GM18861 (cell line): Measurements from ENCODE around the gene DNAJC15.

Source experiments
- ATAC-seq: cut with Tn5 transposase; IDR thresholded peaks from one replicate; pipeline ENCODE4 v1.9.1; 2021; ENCODE audit not compliant: unreplicated experiment

DNAJC15 gene

GRCh38 chr13:43080199-43080598, 56.8 kb downstream of the DNAJC15 start:
- ATAC-seq = no peak

DNA sequence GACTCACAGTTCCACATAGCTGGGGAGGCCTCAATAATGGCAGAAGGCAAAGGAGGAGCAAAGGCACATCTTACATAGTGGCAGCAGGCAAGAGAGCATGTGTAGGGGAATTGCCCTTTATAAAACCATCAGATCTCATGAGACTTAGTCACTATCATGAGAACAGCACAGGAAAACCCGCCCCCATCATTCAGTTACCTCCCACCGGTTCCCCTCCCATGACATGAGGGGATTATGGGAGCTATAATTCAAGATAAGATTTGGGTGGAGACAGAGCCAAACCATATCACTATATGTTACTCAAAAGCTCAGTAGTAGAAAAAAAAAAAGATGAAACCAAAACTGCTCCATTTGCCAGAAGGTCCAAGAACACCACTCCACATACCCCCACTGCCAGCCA, 58.5 kb downstream of the DNAJC15 start:
- no peak for ATAC-seq

DNA sequence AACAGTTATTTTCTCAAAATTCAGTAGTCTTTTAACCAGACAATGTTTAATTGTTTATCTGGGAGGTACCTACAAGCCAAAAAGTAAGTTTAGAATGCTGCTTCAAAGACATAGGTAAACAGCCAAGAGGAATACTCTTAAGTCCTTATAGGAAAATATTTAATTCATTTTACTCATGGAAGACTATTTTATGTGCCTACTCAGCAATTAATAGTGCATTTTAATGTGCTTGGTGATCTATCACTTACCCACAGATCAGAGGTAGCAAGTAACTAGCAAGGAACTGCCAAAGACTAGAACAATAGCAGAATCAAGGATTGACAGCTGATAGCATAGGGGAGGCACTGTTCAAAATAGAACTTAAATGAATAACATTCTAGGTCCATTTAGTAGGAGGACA, 60.4 kb downstream of the DNAJC15 start:
- no peak for ATAC-seq

GRCh38 chr13:43085545-43085944, 62.2 kb downstream of the DNAJC15 start:
- ATAC-seq = no peak

DNA sequence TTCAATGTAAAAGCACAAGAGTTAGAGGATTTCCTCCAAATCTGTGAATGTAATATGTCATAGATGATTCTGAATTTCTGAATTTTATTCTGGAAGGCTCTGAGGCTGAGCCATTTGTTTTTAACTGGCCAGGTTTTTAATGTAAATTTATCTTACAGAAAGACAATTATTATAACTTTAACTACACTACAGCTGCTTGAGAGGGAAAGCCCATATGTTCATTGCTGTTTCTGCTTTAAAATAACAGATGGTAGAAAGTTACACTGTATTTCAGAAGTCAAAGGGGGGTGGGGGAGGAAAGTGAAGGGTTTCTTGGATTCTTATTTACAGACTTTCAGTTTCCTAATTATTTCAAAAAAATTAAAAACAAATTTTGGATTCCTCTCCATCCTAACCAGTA, 62.8 kb downstream of the DNAJC15 start:
- ATAC-seq = no peak

DNA sequence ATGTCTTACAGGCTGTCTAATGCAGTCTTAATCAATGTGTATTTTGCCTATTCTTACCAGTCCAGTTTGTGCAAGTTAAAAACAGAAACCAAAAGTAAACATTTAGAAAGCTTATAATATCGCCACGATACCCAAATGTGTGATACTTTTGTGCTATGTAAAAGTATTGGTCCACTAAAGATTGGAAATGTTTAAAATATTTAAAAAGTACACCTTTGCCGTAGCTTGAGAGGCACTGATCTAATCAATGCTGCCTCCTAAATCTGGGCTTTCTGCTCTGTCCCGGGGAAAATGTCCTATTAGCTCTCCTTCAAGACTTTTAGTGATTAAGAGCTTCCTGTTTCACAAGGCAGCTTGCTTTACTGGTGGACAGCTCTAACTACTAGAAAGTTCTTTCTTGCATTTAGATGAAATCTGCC, 64.7 kb downstream of the DNAJC15 start:
- ATAC-seq = peak; percentile 44

DNA sequence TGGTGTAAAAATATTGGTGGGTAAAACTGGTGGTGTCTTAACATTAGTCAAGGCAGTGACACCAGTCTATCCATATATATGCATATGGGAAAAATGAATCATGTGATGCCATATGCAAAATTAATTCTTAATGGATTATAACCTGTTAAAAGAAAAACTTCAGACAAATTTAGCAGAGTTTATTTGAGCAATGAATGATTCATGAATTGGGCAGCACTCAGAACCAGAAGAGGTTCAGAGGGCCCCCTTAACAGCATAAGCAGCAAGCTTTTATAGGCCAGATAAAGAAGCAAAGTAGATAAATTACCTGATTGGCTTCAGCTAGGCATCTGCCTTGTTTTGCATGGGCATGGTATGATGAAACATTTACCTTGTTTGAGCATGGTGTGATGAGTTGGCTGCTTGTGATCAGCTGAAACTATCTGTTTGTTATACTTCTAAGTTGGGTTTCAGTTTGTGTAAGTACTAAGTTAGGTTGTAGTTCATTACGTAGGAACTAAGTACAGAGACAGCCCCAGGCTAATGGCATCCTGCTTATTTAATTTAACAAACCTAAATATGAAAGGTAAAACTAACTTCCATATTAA, 66.6 kb downstream of the DNAJC15 start:
- ATAC-seq = no peak

DNA sequence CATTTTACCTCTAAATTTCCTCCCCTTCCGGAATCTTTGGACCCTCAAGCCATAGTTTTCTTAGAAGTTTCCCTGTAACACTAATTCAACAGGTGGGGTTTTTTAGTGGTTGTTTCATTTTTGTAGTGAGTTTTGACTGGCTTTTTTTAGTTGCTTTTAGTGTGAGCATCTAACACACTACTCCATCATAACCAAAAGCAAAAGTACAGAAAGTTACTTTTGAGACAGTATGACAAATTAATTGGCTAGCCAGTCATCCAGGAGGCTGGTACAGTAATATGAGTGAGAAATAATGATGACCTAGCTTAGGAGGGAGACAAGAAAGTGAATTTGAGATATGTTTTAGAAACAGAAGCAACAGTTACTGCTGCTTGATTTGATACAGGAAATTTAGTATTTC, 71.5 kb downstream of the DNAJC15 start:
- ATAC-seq = peak; percentile 74

- ATAC-seq = no peak
Measured at GRCh38 chr13:43095771-43096719, 72.7 kb downstream of the DNAJC15 start.

DNA sequence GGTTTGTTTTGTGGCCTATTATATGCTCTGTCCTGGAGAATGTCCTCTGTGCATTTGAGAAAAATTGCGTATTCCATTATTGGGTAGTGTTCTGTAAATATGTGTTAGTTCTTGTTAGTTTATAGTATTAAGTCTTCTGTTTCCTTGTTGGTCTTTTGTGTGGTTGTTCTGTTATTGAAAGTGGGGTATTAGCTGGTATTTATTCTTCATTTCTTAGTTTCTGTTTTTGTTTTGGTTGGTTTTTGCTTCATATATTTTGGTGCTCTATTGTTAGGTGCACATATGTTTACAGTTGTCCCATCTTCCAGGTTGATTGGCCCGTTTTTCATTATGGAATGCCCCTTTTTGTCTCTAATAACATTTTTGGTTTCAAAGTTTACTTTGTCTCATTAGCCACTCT, 77.3 kb downstream of the DNAJC15 start:
- ATAC-seq = no peak

GRCh38 chr13:43102304-43102703, 78.9 kb downstream of the DNAJC15 start:
- no peak for ATAC-seq

DNA sequence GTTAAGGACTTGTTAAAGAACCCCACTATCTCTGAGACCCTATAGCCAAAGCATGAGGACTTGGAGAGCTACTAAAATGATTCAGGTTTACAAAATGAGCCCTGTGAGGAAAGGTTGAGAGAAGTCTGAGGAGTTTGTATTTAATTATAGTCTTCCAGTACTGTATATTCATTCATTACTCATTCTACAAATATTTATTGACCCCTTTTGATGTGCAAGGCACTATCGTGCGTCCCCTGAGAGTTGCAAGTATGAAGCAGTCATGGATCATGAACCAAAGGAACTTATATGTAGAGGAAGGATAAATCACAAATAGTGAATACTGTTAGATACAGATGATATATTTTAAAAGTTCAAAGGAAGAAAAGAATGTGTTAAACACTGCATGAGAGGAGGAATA, 84.4 kb downstream of the DNAJC15 start:
- ATAC-seq = no peak

DNA sequence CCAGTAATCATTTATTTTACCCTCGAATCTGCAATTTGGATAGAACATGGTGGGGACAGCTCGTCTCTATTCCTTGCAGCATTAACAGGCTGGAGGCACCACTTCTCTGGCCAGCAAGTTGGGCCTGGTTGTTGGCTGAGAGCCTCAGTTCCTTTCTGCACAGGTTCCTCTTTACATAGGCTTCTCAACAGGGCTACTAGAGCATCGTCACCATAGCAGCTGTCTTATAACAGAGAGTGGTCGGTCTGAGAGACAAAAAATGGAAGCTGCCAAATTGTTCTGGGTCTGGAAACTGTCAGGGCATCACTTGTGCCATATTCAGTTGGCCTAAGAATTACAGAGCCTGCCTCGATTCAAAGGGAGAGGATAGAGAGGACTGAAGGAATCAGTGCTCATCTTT, 86.7 kb downstream of the DNAJC15 start:
- no peak for ATAC-seq

GRCh38 chr13:43110658-43111057, 87.3 kb downstream of the DNAJC15 start:
- ATAC-seq = no peak

- ATAC-seq = no peak
Measured at GRCh38 chr13:43111559-43112400, 88.4 kb downstream of the DNAJC15 start.

- ATAC-seq = no peak
Measured at GRCh38 chr13:43113603-43114002, 90.2 kb downstream of the DNAJC15 start.

GRCh38 chr13:43114504-43114903, 91.1 kb downstream of the DNAJC15 start:
- ATAC-seq = no peak

DNA sequence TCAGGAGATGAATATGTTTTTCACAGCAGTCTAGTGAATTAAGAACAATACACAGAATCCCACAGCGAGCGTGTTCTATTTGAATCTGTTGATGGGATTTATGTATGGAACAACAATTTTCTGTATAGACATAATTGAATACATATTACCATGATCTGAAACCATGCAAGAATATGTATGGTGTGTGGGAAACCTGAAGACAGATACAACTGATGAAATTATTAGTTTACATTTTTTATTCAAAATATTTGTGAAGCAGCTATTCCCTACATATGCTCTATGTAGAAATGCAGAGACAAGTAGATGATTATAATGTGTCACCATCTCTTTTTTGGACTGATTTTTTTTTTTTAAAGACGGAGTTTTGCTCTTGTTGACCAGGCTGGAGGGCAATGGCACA, 91.8 kb downstream of the DNAJC15 start:
- no peak for ATAC-seq

DNA sequence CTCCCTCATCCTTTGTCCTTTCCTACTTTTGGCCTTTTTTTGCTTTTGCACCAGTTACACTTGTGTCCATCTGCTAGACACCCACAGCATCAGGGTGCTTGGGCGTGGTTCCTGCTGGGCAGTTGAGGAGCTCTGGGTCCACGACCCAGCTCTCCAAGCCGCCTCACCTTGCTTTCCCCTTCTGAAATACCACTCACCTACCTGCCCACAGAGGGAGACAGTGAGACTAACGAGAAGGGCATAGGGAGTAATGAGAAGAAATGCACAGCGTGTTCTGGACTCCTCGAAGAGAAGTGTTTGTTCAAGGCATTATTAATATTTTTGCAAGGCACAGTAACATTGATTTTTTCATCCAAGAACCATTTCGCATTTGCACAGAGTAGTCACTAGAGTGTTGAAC, 92.9 kb downstream of the DNAJC15 start:
- ATAC-seq = no peak

DNA sequence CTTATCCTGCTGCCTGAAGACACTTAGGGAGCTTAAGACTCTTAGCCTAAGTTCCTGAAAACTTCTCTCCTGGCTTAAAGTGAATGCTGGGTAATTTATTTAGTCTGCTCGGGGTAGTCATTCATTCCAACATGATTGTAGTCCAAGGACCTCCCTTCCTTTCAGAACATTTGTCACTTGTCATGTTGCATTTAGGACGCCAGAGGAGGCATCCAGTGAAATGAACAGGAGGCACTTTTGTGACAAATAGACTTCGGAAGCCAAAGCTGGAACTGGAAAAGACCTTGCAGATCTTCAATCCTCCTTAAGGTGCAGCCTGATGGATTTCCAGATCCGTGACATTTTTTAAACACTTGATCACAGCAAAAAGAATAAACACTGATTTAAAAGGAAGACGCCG, 95.1 kb downstream of the DNAJC15 start:
- ATAC-seq = no peak

DNA sequence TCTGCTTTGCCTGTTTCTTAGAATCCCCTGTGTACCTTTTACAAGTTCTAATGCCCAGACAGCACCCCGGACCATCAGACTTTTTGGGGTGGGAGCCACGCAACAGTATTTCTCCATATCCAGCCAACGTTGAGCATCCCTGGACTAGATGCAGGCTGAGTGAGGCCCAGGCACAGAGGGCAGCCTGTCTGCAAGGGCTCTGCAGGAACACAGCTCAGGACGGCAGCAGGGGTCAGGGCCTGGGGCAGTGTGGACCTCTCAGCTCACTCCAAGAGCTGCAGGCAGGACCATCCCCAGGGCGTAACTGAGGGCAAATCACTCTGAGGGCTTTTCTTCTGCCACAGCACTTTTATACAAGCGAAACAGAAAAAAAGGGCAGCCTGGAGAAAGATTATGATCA, 95.8 kb downstream of the DNAJC15 start:
- ATAC-seq = no peak

GRCh38 chr13:43122791-43123190, 99.4 kb downstream of the DNAJC15 start:
- ATAC-seq = no peak
